ENCODE results near the gene PDE6H. TPM values are rescaled to one million over a fixed set of nuclear protein-coding genes. Genes with fewer than 3 reads are reported as not detected.

PDE6H gene
- total and polyA plus RNA-seq, 2 experiments from 2014 or later: not detected

GRCh38 chr12:14928931-14929330 lies 43.9 kb upstream of the PDE6H start:
- H3K36me3 ChIP-seq (replicated peaks; ENCODE audit: insufficient read depth, low read depth): no peaks in the 10 kb centered on the region
- H3K27me3 ChIP-seq: no peaks in the 10 kb centered on the region
- H3K4me2 ChIP-seq: peak overlapping the region; percentile 64
- H2AFZ ChIP-seq: peak overlapping the region; percentile 41
- H3K9me2 ChIP-seq (replicated peaks; ENCODE audit: insufficient read depth): no peaks in the 10 kb centered on the region
- whole genome bisulfite sequencing (ENCODE audit: low lambda C conversion rate, missing lambda C conversion rate): 7% methylated on average over 4 of the region's 4 CpGs
- H3K9me3 ChIP-seq (ENCODE audit: low read depth): no peaks in the 10 kb centered on the region
- H3K4me1 ChIP-seq (ENCODE audit: insufficient read depth): peaks cover 37% of the 10 kb centered on the region
- H3K4me3 ChIP-seq: no peak overlapping the region
- H4K20me1 ChIP-seq (ENCODE audit: insufficient read depth, poor library complexity, severe bottlenecking): no peaks in the 10 kb centered on the region
- H3K27ac ChIP-seq: peak overlapping the region; percentile 71
- peak; percentile 71 for DNase-seq (ENCODE audit: low spot score)
- TF ChIP-seq CTCF (IDR thresholded peaks at IDR 0.05; ENCODE audit: poor library complexity) (no peak), EZH2phosphoT487 (IDR thresholded peaks at IDR 0.05; ENCODE audit: low read depth, severe bottlenecking, unreplicated experiment) (no peak), EZH2 (IDR thresholded peaks at IDR 0.05; ENCODE audit: borderline replicate concordance) (no peak)
- H3K79me2 ChIP-seq: peaks cover 3% of the 10 kb centered on the region

- Histone ChIP-seq H3K4me3 (no peak overlapping the region), H3K79me2 (peaks cover 3% of the 10 kb centered on the region), H3K4me2 (peak overlapping the region; percentile 64), H3K27ac (peak overlapping the region; percentile 39), H2AFZ (no peak overlapping the region), H4K20me1 (ENCODE audit: insufficient read depth, poor library complexity, severe bottlenecking) (no peaks in the 10 kb centered on the region), H3K36me3 (replicated peaks; ENCODE audit: insufficient read depth, low read depth) (no peaks in the 10 kb centered on the region), H3K9me3 (ENCODE audit: low read depth) (no peaks in the 10 kb centered on the region), H3K4me1 (ENCODE audit: insufficient read depth) (peaks cover 44% of the 10 kb centered on the region), H3K9me2 (replicated peaks; ENCODE audit: insufficient read depth) (no peaks in the 10 kb centered on the region), H3K27me3 (no peaks in the 10 kb centered on the region)
- no peak for DNase-seq (ENCODE audit: low spot score)
- peak; percentile 43 for TF ChIP-seq CTCF (IDR thresholded peaks at IDR 0.05; ENCODE audit: poor library complexity)
- no peak for TF ChIP-seq EZH2 (IDR thresholded peaks at IDR 0.05; ENCODE audit: borderline replicate concordance)
These were observed 42.5 kb upstream of the PDE6H start for GRCh38 chr12:14930299-14930698.

GRCh38 chr12:14931359-14931758 lies 41.5 kb upstream of the PDE6H start:
- Histone ChIP-seq H3K36me3 (replicated peaks; ENCODE audit: insufficient read depth, low read depth) (no peaks in the 10 kb centered on the region), H3K9me3 (ENCODE audit: low read depth) (no peaks in the 10 kb centered on the region), H3K4me3 (no peak overlapping the region), H3K4me1 (ENCODE audit: insufficient read depth) (peaks cover 51% of the 10 kb centered on the region), H3K27ac (peak overlapping the region; percentile 39), H3K79me2 (peaks cover 3% of the 10 kb centered on the region), H3K9me2 (replicated peaks; ENCODE audit: insufficient read depth) (no peaks in the 10 kb centered on the region), H4K20me1 (ENCODE audit: insufficient read depth, poor library complexity, severe bottlenecking) (no peaks in the 10 kb centered on the region), H3K27me3 (no peaks in the 10 kb centered on the region), H2AFZ (no peak overlapping the region), H3K4me2 (no peak overlapping the region)
- 62% methylated on average over 4 of the region's 4 CpGs for whole genome bisulfite sequencing (ENCODE audit: low lambda C conversion rate, missing lambda C conversion rate)
- TF ChIP-seq EZH2 (IDR thresholded peaks at IDR 0.05; ENCODE audit: borderline replicate concordance) (no peak), CTCF (IDR thresholded peaks at IDR 0.05; ENCODE audit: poor library complexity) (no peak), EZH2phosphoT487 (IDR thresholded peaks at IDR 0.05; ENCODE audit: low read depth, severe bottlenecking, unreplicated experiment) (no peak)
- DNase-seq (ENCODE audit: low spot score): no peak

All from hepatocyte (in vitro differentiated cells).